ENCODE data around the gene PCYT1A. TPM values are rescaled to one million over a fixed set of nuclear protein-coding genes. Genes with fewer than 3 reads are reported as not detected.

The PCYT1A gene
- total RNA-seq: 10 to 100 TPM; 69.5 to 69.7 TPM

GRCh38 chr3:196287440-196288140 lies at the start of gene PCYT1A:
TSS of gene PCYT1A (minus strand) at chr3:196287726. CDS start at chr3:196270531, 17,195 bp downstream.
- H3K4me1 Mint-ChIP-seq: peaks cover 42% of the 10 kb centered on the region
- CTCF ChIA-PET: interaction anchor here (0.5 to 1.6 kb wide), 4 partner anchors 9 to 1536 kb away, joined by 3 to 4 read pairs (median 3); no protein-coding TSS in a partner anchor
- peak within 1 kb of the TSS; percentile 92 for H3K27ac Mint-ChIP-seq
- H3K9me3 Mint-ChIP-seq: no peaks in the 10 kb centered on the region
- H3K36me3 Mint-ChIP-seq (ENCODE audit: low read depth): peaks cover 20% of the 10 kb centered on the region
- DNase-seq: peak; percentile 82
- POLR2A ChIA-PET: no interaction called here
- peak within 1 kb of the TSS; percentile 99 for H3K4me3 Mint-ChIP-seq
- H3K27me3 Mint-ChIP-seq: no peaks in the 10 kb centered on the region

DNA sequence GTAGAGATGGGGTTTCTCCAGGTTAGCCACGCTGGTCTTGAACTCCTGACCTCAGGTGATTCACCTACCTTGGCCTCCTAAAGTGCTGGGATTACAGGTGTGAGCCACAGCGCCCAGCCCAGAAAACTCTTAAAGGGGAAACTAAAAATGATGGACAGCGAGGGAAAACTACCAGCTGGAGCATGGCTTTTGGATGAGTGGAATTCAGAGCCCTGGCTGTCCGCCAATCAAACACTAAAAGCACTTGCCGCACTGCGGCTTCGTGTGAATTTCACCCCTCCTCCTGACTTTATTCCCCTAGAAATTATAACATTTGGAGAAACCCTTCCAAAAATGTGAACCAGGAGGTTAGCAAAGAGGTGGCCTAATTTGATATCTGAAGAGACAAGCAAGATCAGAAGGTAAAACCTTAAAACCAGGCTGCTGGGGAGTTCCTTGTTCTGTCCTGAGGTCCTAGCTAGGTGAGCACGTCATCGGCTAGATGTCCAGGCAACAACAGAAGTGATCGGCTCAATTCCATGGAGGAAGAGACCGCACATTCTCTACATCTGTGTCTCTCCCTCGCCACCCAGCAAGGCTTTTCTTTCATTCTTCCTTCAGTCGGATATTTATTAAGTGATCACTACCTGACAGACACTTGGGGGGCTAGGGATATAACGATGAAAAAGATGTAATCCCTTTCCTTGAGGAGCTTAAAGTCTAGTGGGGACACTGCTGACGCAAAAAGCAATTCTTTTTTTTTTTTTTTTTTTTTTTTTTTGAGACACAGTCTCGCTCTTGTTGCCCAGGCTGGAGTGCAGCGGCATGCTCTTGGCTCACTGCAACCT lies 49.0 kb upstream of the PCYT1A start:
- ChIA-PET CTCF (no interaction called here), POLR2A (no interaction called here)
- Mint-ChIP-seq H3K36me3 (ENCODE audit: low read depth) (no peaks in the 10 kb centered on the region), H3K4me3 (no peak overlapping the region), H3K27ac (no peak overlapping the region), H3K4me1 (no peaks in the 10 kb centered on the region), H3K27me3 (peaks cover 5% of the 10 kb centered on the region), H3K9me3 (no peaks in the 10 kb centered on the region)
- DNase-seq: no peak

- ChIA-PET POLR2A (no interaction called here), CTCF (no interaction called here)
- Mint-ChIP-seq H3K27me3 (peaks cover 5% of the 10 kb centered on the region), H3K4me1 (no peaks in the 10 kb centered on the region), H3K36me3 (ENCODE audit: low read depth) (no peaks in the 10 kb centered on the region), H3K9me3 (no peaks in the 10 kb centered on the region), H3K4me3 (no peak overlapping the region), H3K27ac (no peak overlapping the region)
- DNase-seq: no peak
These were observed 48.0 kb upstream of the PCYT1A start for GRCh38 chr3:196335503-196335948.

GRCh38 chr3:196334982-196335381 lies 47.5 kb upstream of the PCYT1A start:
- Mint-ChIP-seq H3K4me3 (no peak overlapping the region), H3K4me1 (no peaks in the 10 kb centered on the region), H3K27ac (no peak overlapping the region), H3K27me3 (peaks cover 7% of the 10 kb centered on the region), H3K9me3 (no peaks in the 10 kb centered on the region), H3K36me3 (ENCODE audit: low read depth) (no peaks in the 10 kb centered on the region)
- ChIA-PET POLR2A (no interaction called here), CTCF (no interaction called here)
- DNase-seq: no peak

GRCh38 chr3:196332168-196332567 lies 44.6 kb upstream of the PCYT1A start:
- ChIA-PET POLR2A (interaction anchor here (0.6 kb wide), 1 partner anchor 125 kb away, joined by 13 read pairs; no protein-coding TSS in a partner anchor), CTCF (no interaction called here)
- Mint-ChIP-seq H3K4me3 (no peak overlapping the region), H3K9me3 (no peaks in the 10 kb centered on the region), H3K36me3 (ENCODE audit: low read depth) (no peaks in the 10 kb centered on the region), H3K27ac (no peak overlapping the region), H3K4me1 (no peaks in the 10 kb centered on the region), H3K27me3 (peaks cover 15% of the 10 kb centered on the region)
- DNase-seq: no peak

DNA sequence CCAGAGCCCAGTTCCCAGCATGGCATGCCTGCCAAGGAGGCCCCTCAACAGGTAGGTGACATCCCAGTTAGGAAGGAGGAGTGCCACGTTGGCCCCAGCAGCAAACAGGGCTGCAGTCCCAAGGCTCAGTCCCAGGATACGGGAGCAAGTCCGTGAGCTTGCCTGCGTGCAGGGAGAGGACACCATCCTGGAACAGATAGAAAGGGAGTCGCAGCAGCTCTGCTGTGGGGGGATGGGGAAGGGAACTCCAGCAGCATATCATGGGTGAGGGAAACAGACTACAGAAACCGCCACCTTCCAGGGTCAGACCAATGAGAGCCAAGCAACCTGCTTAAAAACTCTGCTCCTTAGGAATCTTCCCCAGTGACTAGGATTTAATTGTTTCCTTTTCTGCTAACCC lies 39.9 kb upstream of the PCYT1A start:
- Mint-ChIP-seq H3K4me1 (no peaks in the 10 kb centered on the region), H3K27me3 (peaks cover 14% of the 10 kb centered on the region), H3K27ac (no peak overlapping the region), H3K4me3 (no peak overlapping the region), H3K9me3 (no peaks in the 10 kb centered on the region), H3K36me3 (ENCODE audit: low read depth) (no peaks in the 10 kb centered on the region)
- CTCF ChIA-PET: interaction anchor here (0.5 to 1.1 kb wide), 2 partner anchors 49 to 201 kb away, joined by 4 to 5 read pairs; no protein-coding TSS in a partner anchor
- POLR2A ChIA-PET: no interaction called here
- no peak for DNase-seq

DNA sequence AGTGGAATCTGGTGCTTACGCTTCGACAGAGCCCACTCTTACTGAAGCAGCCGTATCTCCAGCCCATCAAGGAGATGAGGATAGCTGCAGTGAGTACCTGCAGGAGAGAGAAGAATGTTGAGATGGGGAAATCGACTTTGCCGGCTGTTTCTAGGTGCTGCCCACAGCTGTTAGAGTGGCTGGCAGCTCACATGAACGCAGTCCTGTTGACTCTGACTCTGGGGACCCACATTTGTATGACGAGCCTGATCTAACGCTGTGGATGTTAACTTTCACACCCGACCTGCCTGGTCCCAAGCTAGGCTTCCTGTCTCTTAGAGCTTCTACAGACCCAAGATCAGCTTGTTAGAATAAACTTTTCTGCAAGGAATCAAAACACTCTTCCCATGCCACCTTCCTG lies 39.4 kb upstream of the PCYT1A start:
- POLR2A ChIA-PET: no interaction called here
- CTCF ChIA-PET: interaction anchor here (0.5 to 1.1 kb wide), 2 partner anchors 48 to 202 kb away, joined by 4 to 5 read pairs; no protein-coding TSS in a partner anchor

DNA sequence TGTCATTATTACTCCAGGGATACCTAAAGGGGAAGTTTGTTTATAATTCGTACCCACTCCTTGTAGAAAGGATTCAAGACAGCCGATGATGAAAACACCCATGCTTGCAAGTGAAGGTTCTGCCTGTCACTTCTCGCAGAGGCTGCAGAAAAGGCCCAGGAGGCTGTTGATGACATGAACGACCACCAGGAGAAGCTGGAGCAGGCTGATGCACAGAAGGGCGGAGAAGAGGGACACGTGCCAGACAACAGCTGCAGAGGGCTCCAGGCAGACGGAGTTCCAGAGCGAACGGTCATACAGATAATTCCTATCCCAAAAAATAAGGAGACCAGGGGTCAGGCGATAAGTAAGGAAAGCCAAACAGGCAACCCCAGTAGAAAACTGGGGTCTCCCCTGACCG lies 36.2 kb upstream of the PCYT1A start:
- no peaks in the 10 kb centered on the region for H3K9me3 Mint-ChIP-seq
- ChIA-PET CTCF (no interaction called here), POLR2A (no interaction called here)
- DNase-seq: no peak
- H3K27me3 Mint-ChIP-seq: peaks cover 5% of the 10 kb centered on the region
- H3K4me3 Mint-ChIP-seq: no peak overlapping the region
- H3K4me1 Mint-ChIP-seq: peaks cover 11% of the 10 kb centered on the region
- no peak overlapping the region for H3K27ac Mint-ChIP-seq
- H3K36me3 Mint-ChIP-seq (ENCODE audit: low read depth): no peaks in the 10 kb centered on the region

More for the DNA sequence above, 39.4 kb upstream of the PCYT1A start:
- Mint-ChIP-seq H3K27ac (no peak overlapping the region), H3K9me3 (no peaks in the 10 kb centered on the region), H3K27me3 (peaks cover 14% of the 10 kb centered on the region), H3K36me3 (ENCODE audit: low read depth) (no peaks in the 10 kb centered on the region), H3K4me3 (no peak overlapping the region), H3K4me1 (peaks cover under 1% of the 10 kb centered on the region)
- no peak for DNase-seq

- Mint-ChIP-seq H3K27me3 (peaks cover 5% of the 10 kb centered on the region), H3K4me1 (peaks cover 11% of the 10 kb centered on the region), H3K36me3 (ENCODE audit: low read depth) (no peaks in the 10 kb centered on the region), H3K4me3 (no peak overlapping the region), H3K9me3 (no peaks in the 10 kb centered on the region), H3K27ac (no peak overlapping the region)
- no peak for DNase-seq
- ChIA-PET CTCF (no interaction called here), POLR2A (no interaction called here)
These were observed 35.5 kb upstream of the PCYT1A start for GRCh38 chr3:196323016-196323415.

GRCh38 chr3:196321162-196321561 lies 33.6 kb upstream of the PCYT1A start:
- H3K27me3 Mint-ChIP-seq: no peaks in the 10 kb centered on the region

DNA sequence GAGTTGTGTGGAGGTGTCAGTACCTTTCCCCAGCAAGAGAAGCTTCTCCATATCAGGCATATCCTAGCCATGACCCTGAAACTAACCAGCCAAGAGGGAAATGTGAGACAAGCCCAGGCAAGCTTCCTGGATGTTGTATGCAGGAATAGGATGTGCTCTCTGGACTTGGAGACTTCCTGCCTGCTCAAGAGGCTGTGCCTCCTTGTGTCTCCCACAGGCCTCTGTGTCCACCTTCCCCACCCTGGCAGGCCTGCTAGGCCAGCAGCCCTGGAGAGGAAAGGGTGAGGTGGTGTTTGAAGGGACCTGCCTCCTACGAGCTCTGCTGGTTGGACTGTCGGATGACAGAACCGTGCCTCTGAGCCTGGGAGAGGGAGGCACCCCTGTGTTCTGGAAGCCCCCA lies 32.6 kb upstream of the PCYT1A start:
- H3K9me3 Mint-ChIP-seq: no peaks in the 10 kb centered on the region
- H3K27me3 Mint-ChIP-seq: no peaks in the 10 kb centered on the region
- CTCF ChIA-PET: interaction anchor here (0.6 to 1.2 kb wide), 5 partner anchors 8 to 502 kb away, joined by 3 to 5 read pairs (median 4); no protein-coding TSS in a partner anchor
- no peak for DNase-seq
- H3K4me3 Mint-ChIP-seq: no peak overlapping the region
- no peak overlapping the region for H3K27ac Mint-ChIP-seq
- no peaks in the 10 kb centered on the region for H3K36me3 Mint-ChIP-seq (ENCODE audit: low read depth)
- POLR2A ChIA-PET: no interaction called here
- peaks cover 21% of the 10 kb centered on the region for H3K4me1 Mint-ChIP-seq

More at GRCh38 chr3:196321162-196321561, 33.6 kb upstream of the PCYT1A start:
- CTCF ChIA-PET: interaction anchor here (1.2 to 1.4 kb wide), 2 partner anchors 33 to 55 kb away, joined by 3 to 4 read pairs; partner anchors contain the start of gene PCYT1A
- POLR2A ChIA-PET: no interaction called here
- peaks cover 21% of the 10 kb centered on the region for H3K4me1 Mint-ChIP-seq
- H3K9me3 Mint-ChIP-seq: no peaks in the 10 kb centered on the region
- H3K36me3 Mint-ChIP-seq (ENCODE audit: low read depth): no peaks in the 10 kb centered on the region
- no peak overlapping the region for H3K27ac Mint-ChIP-seq
- DNase-seq: no peak
- H3K4me3 Mint-ChIP-seq: no peak overlapping the region

- Mint-ChIP-seq H3K4me1 (peaks cover 24% of the 10 kb centered on the region), H3K27me3 (no peaks in the 10 kb centered on the region), H3K36me3 (ENCODE audit: low read depth) (peaks cover 7% of the 10 kb centered on the region), H3K4me3 (peak within 1 kb of the TSS; percentile 93), H3K27ac (peak within 1 kb of the TSS; percentile 99), H3K9me3 (no peaks in the 10 kb centered on the region)
- ChIA-PET POLR2A (interaction anchor here (0.6 to 0.7 kb wide), 2 partner anchors 97 to 551 kb away, joined by 3 read pairs; no protein-coding TSS in a partner anchor), CTCF (interaction anchor here (0.7 to 2.2 kb wide), 6 partner anchors 15 to 211 kb away, joined by 3 to 13 read pairs (median 3); no protein-coding TSS in a partner anchor)
- peak; percentile 88 for DNase-seq
These were observed 30.4 kb upstream of the PCYT1A start, which contains the start of gene DYNLT2B for GRCh38 chr3:196317687-196318467. TSS of gene DYNLT2B (minus strand) at chr3:196318240. CDS start at chr3:196318152, 88 bp downstream.

Data from activated CD4-positive, alpha-beta T cell treated with anti-CD3 and anti-CD28 coated beads, Interleukin-2, amount 10 ng/mL, durations not matched to agents 7 days and 5 days (primary cell).